Left colon (tissue), 2 donors: ENCODE data around the gene PNPLA7. TPM values are rescaled to one million over a fixed set of nuclear protein-coding genes. Genes with fewer than 3 reads are reported as not detected.

Experiments used
- ATAC-seq: fragments of 200-7000 bp; cut with Tn5 transposase; one replicate; pipeline ENCODE4 v1.9.1; 2020; ENCODE audit warnings: mild to moderate bottlenecking, moderate library complexity
- DNase-seq, 2 donors: peaks; one replicate each; pipeline ENCODE4 v3.0.0-alpha.2; 2020
- intact Hi-C, 2 donors: fragments of 100-400 bp; cut with DNase I in 1 of 2; cut with micrococcal nuclease in 1 of 2; formaldehyde crosslinking; loops; one replicate each; pipeline versions ENCODE4 v1.11.2 to v1.14.0; 2022; cut with DNase I, micrococcal nuclease
- total RNA-seq, 2 donors: library from RNA; stranded (reverse); fragmentation: NEBNext Ultra II Directional; extraction: Animal tissue kit (Norgen Biotek cat#: 25700); gene quantifications; one replicate each; pipeline ENCODE4 v1.2.1, GENCODE V29; 2021
- donor health status: DM: no; HTN: no; CAD: no.
- donor health status: DM: yes; HTN: yes; CAD: no.

The PNPLA7 gene
- total RNA-seq, 2 donors from 2014 or later = 18.4 to 22.4 TPM

DNA sequence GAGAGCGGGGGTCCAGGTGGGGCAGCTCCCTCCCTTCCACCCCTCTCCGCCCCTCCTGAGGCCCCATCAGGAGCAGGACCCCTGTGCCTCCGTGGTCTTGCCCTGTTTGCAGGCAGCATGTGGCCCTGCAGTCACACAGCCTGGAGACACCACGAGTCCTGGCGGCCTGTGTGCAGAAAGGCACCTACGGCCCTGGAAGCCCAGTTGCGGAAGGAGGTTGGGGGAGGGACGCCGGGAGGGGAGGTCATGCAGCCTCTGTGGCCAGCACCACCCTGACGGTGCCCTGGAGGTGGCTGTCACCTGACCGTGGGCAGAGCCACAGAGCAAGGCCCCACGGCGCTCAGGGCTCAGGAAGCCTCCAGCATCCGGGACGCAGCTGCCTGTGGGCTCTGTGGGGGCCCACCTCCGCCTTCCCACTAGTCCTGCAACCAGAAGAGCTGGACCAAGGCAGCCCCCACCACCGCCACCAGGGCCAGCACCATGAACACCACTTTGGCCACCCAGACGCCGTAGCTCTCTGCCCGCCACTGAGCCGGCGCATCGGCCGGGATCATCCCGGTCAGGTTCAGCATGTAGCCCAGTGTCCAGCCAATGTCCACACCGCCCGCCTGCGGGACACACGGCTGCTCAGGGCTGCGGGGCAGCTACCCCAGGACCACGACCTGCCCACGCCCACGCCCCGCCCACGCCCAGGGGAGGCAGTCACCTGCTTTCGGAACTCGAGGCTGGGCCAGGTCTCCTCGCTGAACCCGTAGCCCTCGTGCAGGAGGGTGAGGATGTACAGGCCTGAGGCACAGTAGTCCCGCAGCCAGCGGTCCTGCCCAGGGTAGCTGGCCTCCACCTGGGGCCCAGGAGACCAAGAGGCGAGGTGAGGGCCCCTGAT is 115.5 kb downstream of the PNPLA7 start:
- DNase-seq (no peak), ATAC-seq (no peak)
- intact Hi-C loops = no loop called here

DNA sequence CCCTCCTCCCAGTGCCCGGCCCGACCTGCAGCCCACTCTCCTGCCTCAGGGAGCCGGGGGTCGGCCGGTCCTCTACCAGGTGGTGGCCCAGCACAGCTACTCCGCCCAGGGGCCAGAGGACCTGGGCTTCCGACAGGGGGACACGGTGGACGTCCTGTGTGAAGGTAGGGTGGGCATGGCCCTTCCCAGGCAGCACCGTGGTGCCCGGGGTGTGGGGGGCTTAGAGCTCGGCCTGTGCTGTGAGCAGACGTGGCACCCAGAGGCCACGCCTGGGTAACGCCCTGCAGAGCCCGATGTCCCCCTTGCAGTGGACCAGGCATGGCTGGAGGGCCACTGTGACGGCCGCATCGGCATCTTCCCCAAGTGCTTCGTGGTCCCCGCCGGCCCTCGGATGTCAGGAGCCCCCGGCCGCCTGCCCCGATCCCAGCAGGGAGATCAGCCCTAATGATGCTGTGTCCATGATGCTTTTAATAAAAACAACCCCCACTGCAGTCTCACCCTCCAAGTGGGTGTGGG is 116.2 kb downstream of the PNPLA7 start:
- DNase-seq = no peak
- intact Hi-C loops = no loop called here
- no peak for ATAC-seq

DNA sequence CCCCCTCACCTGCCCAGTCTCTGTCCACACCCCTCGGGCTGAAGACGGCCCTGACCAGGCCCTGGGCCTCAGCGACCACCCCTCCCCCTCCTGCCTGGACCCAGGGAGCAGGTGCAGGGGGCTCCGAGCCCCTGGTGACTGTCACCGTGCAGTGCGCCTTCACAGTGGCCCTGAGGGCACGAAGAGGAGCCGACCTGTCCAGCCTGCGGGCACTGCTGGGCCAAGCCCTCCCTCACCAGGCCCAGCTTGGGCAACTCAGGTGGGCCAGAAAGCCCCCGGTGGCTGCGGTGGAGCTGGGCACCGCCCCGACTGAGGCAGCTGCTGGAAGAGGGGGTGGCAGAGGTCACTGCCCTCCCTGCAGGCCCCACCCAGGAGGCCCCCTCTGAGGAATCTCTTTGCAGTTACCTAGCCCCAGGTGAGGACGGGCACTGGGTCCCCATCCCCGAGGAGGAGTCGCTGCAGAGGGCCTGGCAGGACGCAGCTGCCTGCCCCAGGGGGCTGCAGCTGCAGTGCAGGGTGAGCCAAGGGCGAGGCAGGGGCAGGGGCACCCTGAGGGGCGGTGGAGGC is 116.8 kb downstream of the PNPLA7 start:
- intact Hi-C loops = no loop called here
- ATAC-seq (no peak), DNase-seq (no peak)

DNA sequence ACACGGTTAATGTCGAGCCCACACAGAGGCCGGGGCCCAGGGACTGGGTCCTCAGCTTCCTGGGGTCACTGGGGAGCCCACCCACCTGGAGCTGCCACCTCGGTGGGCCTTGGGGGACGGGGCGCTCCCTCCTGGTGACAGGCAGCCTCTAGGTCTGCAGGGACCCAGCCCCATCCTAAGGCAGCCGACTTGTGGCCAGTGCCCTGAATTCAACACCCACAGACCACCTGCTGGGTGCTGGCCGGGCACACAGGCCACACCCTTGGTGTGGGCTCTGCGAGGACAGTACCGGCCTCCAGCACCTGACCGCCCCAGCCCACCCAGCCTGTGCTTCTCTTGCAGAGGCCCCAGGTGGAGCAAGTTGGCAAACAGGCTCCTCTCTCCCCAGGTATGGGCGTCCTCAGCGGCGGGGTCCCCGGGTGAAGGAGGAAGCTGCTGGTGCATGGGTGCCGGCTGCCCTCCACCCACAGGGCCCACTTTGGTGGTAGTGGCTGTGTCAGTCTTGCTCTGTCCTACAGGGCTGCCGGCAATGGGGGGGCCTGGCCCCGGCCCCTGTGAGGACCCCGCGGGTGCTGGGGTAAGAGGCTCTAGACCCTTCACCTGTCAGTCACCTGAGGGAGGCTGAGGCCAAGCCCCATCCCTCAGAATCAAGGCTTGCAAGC is 117.4 kb downstream of the PNPLA7 start:
- intact Hi-C loops = no loop called here
- no peak for DNase-seq
- ATAC-seq = no peak

DNA sequence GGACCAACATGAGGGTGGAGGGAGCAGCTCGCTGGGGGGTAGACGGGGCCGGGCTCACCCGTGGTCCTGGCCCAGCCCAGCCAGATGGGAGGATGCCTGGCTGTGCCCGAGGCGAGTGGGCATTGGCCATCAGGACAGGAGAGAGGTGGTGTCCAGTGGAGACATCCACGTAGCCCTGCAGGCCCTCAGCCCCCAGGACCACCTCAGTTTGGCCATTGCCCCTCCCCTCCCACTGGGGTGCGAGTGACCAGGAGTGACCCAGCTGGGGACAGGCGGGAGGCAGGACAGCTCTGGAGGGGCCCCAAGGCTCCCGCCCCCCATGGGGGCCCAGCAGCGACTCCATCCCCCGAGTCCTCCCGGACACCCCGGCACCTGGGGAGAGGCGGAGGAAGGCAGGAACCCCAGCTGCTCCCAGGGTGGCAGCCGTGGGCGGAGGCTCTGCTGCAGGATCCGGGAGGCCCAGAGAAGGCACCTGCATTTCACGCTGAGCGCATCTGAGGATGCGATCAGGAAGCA is 118.7 kb downstream of the PNPLA7 start:
- DNase-seq = no peak
- intact Hi-C loops = no loop called here
- no peak for ATAC-seq

DNA sequence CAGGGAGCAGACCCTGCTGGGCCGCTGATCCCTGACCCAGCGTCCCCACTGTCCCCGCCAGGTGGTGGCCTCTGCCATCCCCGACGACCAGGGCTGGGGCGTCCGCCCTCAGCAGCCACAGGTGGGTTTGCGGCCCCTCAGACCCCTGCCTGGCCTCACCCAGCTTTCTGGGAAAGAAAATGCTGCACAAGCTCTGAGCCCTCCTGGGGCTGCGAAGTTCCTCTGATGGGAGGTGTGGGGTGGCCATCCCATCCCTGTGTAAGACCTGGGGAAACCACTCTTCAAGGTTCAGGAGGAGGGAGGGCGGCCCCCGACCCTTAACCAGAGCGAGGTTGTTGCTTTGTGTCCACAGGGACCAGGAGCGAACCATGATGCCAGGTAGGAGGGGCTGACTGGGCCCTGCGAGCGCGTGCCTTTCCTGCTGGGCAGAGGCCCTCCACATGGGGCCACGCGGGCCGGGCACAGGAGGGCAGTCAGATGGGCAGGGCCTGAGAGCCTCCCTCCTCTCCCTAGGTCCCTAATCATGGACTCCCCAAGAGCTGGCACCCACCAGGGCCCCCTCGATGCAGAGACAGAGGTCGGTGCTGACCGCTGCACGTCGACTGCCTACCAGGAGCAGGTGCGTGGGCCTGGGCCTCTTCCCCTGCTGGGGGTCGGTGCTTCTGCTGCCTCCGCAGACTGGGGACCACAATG is 119.3 kb downstream of the PNPLA7 start:
- intact Hi-C loops = no loop called here
- DNase-seq (no peak), ATAC-seq (no peak)

DNA sequence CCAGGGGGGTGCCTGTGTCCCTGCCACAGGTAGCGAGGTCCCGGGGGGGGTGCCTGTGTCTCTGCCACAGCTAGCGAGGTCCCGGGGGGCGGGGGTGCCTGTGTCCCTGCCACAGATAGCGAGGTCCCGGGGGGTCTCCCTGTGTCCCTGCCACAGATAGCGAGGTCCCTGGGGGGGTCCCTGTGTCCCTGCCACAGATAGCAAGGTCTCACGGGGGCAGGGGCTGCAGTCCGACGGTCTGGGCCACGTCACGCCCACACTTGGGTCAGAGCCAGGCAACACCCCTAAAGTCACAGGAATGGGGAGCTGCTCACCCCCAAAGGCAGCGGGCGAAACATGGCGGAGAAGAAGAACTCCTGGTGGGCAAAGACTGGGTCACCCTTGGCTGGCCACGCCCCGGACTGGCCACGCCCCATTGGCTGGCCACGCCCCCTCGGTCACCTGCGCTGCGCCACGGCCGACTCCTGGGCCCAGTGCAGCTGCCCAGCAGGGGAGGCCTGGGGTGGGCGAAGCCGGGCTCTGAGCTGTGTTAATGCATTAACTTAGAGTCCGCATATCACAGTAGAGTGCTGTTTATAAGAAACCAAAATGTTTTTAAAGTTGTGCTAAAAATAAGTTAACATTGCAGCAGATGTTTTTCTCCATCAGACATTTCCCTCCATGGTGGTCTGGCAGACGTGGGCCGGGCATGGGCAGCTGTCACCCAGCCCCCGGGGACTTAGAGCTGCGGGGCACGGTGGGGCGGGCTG is 120.1 kb downstream of the PNPLA7 start:
- ATAC-seq = peak; percentile 66
- DNase-seq = peak; percentile 57 to 77
- intact Hi-C loops = no loop called here

DNA sequence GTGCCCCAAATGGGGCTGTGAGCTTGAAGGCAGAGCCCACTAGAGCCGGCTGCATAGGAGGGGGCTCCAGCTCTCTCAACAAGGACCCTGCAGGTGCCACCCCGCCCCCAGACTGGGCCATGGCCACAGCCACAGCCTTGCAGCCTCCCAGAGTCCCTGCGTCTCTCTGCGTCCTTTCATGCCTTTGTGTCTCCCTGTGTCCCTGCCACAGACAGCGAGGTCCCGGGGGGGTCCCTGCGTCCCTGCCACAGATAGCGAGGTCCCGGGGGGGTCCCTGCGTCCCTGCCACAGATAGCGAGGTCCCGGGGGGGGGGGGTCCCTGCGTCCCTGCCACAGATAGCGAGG is 120.7 kb downstream of the PNPLA7 start:
- ATAC-seq (peak; percentile 7), DNase-seq (no peak)
- intact Hi-C loops = no loop called here

DNA sequence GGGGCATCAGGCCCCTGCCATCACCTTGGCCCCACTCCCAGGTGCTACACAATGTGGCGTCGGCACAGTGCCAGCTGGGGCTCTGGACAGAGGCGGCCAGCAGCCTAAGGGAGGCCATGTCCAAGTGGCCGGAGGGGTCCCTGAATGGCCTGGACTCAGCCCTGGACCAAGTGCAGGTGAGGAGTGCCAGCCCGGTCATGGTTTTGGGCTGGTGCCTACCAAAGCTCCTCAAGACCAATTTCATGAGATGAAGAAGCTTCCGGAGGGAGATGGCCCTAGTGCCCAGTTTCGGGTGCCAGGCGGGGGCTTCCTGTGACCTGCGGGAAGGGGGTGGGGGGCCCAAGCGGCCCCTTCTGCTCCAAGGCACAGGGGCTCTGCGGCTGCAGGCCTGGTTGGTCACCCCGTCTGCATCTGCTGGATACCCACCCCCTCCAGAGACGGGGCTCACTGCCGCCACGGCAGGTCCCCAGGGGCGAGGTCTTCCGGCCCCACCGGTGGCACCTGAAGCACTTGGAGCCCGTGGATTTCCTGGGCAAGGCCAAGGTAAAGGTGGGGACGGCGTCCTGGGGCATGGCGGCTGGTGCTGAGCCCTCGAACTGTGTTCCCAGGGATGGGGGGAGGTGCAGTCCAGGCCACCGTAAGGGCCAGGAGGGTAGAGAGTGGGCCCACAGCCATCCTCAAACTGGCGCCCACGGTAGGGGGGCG is 121.2 kb downstream of the PNPLA7 start:
- intact Hi-C loops = no loop called here
- ATAC-seq (peak; percentile 5), DNase-seq (no peak)

DNA sequence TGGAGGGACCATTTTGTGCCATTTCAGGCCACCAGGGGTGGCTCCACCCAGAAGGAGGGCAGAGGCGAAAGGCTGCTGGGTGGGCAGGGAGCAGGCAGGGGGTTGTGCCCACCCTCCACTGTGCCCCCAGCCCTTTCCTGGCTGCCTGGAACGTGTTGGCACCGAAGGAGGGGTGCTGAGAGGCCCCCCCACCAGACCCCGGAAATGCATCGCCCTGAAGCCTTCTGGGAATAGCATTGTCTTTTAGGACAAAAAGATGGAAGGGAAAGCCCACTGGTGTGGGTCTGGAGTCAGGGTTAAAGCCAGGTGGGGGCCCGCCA is 121.9 kb downstream of the PNPLA7 start:
- intact Hi-C loops = no loop called here
- ATAC-seq = no peak
- no peak for DNase-seq

DNA sequence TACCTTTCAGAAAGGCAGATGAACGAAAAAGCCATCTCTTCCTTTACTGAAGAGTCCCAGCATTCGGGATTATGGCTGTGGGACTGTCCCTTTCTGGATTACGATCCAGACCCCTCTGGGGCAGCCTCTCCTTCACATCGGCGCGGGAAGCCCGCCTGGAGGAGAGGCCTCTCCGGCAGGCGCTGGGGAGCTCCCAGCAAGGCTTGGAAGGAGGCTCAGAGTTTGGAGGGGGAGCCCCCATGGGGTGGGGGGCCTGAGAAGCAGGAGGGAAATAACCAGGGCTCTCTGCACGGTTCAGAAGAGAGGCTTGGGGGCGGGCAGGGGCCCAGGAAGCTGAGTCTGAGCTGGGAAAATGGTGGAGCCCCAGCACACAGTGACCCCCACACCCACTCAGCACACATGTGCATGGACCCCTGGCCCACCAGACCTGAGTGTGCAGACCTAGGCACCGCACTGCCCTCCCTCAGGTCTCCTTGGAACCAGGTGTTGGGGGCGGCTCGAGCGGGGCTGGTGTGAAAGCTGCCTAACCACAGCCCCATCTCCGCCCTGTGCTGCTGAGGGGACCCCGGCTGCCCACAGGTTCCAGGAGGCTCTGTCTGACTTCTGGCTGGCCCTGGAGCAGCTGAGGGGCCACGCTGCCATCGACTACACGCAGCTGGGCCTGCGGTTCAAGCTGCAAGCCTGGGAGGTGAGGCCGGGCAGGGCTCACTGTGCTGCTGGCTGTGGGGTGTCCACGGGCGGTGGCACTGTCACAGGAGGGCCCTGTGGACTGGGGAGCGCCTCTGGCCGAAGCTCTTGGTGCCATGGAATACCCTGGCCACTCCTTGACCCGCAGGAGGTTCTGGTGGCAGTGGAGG is 122.5 kb downstream of the PNPLA7 start:
- ATAC-seq = no peak
- DNase-seq = no peak
- intact Hi-C loops = no loop called here

DNA sequence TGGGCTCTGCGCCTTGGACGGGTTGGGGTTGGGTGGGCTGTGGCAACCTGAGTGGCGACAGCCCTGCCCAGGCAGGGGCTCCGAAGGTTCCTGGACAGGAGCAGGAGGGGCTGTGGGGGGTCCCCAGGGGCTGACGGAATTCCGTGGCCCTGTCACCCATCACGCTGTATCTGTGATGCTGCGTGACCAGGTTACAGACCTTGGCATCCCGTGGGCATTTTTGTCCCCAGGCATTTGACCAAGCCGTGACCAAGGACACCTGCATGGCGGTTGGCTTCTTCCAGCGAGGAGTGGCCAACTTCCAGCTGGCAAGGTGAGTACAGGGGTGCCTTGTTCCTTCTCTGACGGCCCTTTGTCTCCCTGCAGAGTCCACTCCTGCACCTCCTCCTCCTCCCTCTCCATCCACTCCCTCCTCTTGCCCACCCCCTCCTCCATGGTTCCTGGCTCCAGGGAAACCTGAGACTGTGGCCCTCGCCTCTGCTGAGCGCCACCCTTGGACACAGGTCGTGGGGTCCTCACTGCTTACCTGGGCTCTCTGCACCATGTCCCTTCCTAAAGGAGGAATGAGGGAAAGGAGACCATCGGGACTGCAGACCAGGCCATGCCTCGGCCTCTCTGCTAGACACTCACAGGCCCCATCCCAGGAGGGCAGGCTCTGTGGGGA is 124.1 kb downstream of the PNPLA7 start:
- ATAC-seq = no peak
- DNase-seq = no peak
- intact Hi-C loops = no loop called here

DNA sequence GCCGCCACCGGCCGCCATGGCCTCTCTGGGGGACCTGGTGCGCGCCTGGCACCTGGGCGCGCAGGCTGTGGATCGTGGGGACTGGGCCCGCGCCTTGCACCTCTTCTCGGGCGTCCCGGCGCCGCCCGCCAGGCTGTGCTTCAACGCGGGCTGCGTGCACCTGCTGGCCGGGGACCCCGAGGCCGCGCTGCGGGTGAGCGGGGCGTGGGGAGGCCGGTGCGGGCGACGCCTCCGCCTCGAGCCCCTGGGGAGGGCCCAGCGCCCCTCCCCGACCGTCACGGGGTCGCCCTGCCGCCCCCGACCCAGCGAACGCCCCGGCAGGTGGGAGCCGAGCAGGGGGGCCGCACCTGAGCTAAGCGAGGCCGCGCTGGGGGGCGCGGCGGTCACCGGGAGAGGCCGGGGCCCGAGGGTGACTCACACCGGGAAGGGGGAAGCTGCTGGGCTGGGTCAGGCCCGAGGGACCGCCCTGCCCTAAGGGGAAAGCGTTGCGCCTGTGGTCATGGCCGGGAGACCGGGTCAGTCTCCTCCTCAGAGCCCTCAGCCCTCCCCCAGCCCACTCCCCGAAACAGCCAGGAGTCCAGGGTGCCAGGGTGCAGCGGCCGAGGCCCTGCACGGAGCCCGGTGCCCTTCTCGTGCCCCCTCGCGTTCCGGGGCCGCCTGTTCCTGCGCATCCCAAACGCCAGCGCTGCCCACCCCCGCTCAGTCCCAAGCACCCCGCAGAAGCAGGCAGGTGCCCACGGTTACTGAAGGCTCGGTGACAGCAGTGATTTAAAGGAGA is 126.5 kb downstream of the PNPLA7 start:
- intact Hi-C loops = no loop called here
- ATAC-seq = peak; percentile 66

DNA sequence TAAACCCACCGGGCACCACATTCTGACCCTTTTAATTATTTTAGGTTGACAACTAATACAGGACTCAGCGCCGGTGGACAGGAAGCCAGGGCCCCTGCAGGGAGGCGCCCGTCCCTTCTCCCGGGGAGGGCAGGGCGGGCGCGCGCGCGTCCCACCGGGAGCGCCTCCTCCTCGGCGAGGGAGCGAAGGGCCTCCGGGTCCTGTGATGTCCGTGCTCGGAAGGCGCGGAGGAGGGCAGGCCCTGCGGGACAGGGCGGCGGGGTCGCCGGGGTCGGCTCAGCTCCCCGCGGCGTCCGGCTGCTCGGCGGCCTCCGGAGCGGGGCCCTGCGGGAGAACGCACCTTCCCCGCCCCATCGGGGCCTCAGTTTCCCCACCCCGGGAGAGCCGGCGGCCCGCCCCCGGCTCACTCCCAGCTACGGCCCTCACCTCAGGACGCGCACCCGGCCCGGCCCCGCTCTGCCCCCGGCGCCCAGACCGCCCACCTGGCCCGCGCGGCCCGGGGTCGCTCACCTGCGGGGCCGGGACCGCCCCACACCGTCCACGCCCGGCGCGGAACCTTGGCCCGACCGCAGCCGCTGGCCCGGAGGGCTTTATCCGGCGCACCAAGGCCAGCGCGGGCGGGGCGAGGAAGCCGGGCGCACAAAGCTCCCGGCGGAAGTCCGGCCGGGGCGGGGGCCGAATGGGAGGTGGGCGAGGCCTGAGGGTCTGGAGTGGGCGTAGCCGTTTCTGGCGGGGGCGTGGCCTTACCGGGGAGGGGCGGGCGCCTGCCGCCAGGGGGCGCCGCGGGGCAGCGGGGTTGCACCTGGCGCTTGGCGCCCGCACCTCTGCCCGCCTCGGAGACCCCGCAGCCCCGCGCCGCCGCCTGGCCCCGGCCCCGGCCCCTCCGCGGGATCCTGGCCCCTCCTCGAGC is 127.3 kb downstream of the PNPLA7 start, which contains the start of the genes EXD3 and NOXA1:
Gene EXD3 (minus strand): TSS at position 559 of the 910 bp plus-strand sequence. CDS start 27,805 bp downstream, outside the sequence.
Gene NOXA1 (plus strand): TSS at position 790 of the 910 bp plus-strand sequence. CDS start 137 bp downstream, outside the sequence.
- ATAC-seq (peak; percentile 84), DNase-seq (peak; percentile 93 to 97)
- intact Hi-C loops = no loop called here

More for the DNA sequence above, 126.5 kb downstream of the PNPLA7 start:
- DNase-seq = peak; percentile 68 to 70
